ENCODE data around the gene KRT3.

GRCh38 chr12:52817699-52818238 lies 21.9 kb upstream of the KRT3 start:
- no peak for TF ChIP-seq CTCF (conservative IDR thresholded peaks at IDR 0.05; ENCODE audit: low read depth, low read length)
- TF ChIP-seq EZH2 (IDR thresholded peaks at IDR 0.05; ENCODE audit: borderline replicate concordance, low read depth, low read length, poor library complexity, severe bottlenecking), result no peak
